HG02870 (cell line): ENCODE results near the gene IGHMBP2.

ENCODE experiments used
- ATAC-seq: cut with Tn5 transposase; IDR thresholded peaks from one replicate; pipeline ENCODE4 v1.9.1; 2021; ENCODE audit warnings: mild to moderate bottlenecking, moderate library complexity; ENCODE audit not compliant: unreplicated experiment

The IGHMBP2 gene

DNA sequence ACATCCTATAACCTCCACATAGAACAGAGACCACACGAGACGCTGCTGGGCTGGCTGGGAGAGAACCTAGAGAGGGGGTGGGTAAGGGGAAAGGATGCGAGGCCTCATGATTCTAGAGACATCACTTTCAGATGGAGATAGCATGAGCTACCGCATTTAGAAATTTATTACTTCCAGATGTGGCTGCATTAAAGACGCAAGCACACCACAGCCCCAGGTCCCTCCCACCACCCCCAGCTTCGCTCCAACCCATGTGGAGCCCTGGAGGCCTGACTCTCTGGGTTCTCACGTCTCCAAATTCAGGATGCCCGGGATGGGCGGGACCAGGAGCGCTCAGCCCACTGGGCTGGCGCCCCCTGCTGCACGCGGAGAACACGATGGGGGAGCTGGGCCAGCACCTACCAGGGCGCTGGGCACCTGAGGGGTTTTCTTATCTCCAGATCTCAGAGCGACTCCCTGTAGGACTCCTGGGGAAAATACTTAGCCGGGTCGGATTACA lies 13.7 kb upstream of the IGHMBP2 start:
- ATAC-seq: no peak

DNA sequence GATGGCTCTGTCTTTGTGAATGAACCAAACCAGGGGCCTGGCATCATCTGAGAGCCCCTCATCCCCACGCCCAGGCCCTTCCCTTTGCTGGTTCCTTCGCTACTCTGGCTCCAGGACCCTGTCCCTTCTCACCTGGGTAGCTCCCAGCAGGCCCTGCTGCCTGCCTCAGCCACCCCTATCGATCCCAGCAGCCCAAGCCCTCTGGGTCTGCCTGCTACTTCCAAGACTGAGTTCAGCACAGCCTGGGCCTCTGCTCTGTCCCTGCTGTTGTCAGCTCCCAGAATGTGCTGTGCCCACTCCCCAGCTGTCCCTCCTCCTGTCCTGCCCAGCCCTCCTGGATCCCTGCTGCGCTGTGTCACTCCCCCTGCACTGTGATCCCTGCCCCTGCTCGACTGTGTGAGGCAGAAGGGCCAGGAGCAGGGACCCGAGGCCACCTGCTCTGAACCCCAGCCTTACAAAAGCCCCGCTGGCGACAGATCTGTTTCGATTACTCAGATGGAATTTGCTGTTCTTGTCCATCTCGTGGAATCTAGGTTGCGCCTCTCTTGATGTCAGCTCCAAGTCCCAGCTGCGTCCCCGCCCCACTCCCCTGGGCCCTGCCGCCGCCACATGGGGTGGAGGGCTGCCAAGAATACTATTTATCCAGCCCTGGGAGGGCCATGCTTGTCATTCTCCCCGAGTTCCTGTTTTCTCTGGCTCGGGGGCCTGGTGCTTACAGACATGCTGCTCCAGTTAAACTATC lies 13.0 kb upstream of the IGHMBP2 start:
- no peak for ATAC-seq

DNA sequence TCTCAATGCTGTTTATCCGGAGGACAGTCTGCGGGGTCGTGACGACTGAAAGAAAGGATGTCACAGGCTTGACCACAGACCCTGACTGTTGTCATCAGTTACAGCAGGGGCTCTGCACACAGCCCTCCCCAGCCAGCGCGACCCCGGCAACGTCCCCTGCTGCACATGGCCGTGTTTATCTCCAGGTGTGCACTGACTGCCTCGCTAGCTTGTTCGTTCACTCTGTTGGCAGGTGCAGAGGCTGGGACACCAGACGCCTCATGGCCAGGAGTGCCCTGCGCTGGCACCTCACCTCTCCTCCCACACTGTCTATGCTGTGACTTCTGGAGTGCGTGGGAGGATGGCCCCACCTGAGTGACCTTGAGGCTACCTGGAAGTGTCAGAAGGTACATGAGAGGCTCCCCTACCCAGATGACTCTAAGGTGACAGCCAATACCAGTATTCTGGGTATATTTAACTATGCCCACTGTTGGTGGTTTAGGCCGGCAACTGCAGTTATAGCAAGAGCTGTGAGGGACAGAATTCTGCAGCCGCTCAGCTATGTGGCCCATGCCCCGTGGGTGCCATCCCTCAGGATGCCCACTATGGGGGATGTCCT lies 12.2 kb upstream of the IGHMBP2 start:
- no peak for ATAC-seq

DNA sequence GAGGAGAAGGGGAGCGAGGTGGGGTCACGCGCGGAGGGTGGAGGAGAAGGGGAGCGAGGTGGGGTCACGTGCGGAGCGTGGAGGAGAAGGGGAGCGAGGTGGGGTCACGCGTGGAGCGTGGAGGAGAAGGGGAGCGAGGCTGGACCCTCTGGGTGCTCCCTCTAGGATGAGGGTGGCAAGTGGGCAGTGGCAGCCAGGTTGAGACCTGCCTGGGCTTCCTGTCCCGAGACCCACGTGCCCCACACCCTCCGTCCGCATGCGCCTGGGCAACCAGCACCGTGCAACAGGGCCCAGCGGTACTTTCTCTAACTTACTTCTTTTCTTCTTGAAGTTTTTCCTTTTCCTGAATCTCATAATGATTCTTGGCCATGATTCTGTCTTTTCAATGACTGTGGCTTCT lies 11.1 kb upstream of the IGHMBP2 start:
- no peak for ATAC-seq

DNA sequence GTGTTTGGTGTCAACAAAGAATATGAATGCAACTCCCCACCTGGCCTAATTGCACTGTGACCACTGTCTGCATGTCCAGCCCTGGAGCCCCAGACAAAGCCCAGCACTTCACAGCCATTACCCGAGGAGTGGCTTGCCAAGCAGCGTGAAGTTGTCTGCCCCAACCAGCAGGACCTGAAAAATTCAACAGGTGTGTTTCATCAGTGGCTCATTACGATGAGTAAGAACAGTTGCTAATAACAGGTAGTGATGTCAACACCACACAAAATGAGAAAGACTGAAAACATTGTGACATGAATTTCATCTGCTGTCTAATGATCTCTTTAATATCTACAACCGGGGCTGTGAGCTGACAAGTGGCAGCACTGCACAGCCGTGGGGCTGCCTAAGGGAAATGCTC lies 10.4 kb upstream of the IGHMBP2 start:
- ATAC-seq: no peak

DNA sequence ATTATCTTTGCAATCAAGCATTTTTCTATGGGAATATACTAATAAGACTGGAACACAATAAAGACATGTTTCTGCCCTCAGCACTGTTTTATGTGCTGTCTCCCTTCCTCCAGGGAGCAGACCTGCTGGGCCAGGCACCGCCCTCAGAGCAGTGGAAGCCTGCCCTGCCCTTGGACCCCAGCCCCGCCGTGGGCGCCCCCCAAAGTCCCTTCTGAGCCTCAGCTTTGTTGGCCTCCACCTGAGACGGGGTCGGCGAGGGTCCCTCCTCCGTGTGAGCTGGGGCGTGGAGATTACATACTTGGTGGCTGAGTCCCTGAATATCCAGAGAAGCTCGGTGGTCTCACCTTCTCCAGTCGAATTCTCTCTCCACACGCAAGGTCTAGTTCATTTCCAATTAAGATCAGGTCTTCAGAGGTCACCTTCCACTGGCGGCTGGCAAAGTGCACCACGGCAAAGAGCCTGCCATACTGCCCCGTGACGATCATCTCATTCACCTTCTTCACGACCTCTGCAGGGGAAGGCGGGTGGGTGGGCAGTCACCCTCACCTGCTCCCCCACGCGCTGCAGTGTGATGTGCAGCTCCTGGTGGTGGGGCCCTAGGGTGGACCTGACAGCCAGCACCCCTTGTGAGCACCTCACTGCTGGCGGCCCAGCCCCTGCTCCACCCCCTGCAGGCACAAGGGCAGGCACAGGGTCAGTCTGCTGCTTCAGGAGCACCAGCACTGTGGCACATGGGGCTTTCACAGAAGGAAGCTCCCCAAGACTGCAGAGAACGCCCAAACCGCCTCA lies 7.3 kb upstream of the IGHMBP2 start:
- no peak for ATAC-seq

DNA sequence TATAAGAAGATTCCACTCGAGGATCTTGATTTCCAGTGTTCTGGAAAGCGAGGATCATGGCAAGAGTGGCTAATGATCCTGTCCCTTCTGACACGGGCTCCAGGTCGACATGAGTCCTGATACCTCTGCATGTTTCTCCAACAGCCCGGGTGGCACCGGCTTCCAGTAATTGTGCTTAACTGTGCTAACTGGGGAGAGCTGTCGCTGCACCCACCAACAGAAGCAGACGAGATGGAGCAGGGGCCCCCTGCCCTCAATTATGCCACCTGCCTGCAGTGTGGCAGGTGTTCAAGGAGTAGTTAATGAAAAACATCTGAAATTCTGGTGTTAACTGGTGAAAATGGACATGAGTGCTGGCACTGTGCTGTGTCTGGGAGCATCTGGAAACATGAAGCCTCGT lies 6.2 kb upstream of the IGHMBP2 start:
- no peak for ATAC-seq

DNA sequence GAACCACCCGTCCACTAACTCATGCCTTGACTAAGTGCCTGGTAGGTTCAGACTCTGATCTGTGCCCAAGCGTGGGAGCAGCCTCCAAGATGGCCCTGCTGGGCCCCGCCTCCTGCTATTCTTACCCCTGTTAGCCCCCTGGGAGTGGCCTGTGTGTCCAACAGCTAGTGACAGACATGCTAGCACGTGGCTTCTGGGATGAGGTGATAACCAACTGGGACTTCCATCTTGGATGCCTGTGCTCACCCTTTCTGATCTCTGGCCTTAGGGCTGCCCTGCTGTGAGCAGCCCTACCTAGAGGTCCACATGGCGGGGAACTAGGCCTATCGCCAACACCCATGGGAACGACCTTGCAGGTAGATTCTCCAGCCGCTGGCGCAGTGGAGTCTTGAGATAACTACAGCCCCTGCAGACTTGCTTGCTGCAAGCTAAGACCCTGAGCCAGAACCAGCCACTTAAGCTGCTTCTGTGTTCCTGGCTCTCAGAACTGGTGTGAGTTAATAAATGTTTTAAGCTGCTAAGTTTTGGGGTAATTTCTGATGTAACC lies 2.8 kb upstream of the IGHMBP2 start:
- ATAC-seq: no peak

DNA sequence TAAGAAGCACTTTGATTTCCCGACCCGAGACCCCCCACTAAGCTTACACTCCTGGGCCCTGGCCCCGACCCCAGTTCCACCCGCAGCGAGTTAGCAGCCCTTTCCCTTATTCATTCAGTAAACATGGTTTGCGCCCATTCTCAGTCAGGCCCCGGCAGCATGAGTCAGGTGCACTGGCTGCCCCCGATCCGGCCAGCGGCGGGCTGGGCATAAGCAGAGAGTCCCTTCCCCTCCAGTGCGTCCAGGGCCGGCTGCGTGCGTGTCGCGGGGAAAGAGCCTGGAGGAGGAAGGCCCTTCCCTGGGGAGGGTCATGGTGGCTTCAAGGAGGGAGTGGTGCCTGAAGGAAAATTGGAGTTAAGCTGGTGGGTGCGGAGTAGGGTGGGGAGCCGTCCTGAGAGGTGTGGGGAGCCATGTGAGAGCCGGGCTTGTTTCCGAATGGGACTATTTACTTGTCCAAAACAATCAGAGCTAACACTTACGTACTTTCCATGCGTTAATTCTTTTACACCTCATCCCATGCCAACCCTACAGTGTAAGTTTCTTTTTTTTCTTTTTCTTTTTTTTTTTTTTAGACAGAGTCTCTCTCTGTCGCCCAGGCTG lies 657 bp downstream of the IGHMBP2 start:
- no peak for ATAC-seq

DNA sequence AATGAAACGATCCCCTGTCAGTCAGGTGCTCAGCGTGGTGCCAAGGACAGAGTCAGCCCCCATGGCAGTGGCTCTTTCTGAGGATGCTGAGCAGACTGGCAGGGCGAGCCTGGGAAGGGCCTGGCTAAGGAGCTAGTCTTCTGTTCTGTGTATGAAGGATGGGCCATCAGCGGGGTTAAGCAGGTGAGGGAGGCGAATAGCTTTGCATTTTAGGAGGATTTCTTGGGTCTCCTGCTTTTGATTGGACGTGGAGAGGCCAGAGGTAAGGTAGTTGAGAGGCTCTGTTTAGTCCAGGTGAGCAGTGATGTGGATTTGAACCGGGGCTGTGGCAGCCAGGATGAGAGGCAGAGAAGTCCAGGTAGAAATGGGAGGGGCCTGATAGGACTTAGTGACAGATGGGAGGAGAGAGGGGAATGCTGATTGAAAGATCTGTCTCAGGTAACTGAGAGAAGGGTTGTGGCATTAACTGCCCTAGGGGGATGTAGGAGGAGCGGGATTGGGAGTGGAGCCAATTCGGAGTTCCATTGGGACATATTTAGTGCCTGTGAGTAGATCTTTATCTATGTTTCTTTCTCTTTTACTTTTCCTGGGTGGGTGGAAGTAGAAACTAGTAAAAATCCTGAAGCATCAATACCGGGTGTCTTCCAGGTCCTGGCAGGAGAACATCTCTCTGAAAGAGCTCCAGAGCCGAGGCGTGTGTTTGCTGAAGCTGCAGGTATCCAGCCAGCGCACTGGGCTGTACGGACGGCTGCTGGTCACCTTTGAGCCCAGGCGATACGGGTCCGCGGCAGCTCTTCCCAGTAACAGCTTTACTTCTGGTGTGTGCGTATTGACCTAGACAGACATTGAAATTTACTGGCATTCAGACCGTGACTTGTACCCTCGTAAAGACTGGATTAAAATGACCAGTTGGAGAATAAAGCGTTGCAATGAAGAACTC lies 2.0 kb downstream of the IGHMBP2 start:
- ATAC-seq: no peak

DNA sequence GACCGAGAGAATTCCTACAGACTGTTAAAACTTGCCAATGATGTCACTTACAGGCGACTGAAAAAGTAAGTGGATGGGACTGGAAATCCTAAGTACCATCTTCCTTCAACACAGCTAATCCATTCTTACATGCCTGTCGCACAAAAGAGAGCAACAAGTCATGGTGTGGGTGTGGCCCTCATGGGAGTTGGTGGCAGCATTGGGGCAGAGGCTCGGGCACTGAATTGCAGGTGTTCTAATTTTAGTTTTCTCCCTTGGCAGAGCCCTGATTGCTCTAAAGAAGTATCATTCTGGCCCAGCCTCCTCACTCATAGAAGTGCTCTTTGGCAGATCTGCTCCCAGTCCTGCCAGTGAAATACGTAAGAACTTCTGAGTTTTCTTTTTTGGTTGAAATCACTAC lies 4.6 kb downstream of the IGHMBP2 start:
- no peak for ATAC-seq

DNA sequence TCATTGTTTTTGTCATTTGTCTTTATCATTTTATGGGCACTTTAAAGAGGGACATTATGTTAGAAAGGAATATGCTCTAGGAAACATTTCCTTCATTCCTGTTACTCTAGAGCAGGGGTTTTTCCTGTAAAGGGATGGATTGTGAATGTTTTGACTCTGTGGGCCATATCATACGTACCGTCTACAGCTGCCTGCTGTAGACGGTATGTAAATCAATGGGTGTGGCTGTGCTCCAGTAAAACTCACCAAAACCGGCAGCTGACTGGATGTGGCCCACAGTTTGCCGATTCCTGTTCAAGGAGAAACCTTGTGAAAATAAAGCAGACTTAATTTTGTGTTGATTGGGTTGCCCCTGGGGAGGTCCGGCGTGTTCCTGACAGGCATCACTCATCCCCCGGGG lies 7.3 kb downstream of the IGHMBP2 start:
- no peak for ATAC-seq

DNA sequence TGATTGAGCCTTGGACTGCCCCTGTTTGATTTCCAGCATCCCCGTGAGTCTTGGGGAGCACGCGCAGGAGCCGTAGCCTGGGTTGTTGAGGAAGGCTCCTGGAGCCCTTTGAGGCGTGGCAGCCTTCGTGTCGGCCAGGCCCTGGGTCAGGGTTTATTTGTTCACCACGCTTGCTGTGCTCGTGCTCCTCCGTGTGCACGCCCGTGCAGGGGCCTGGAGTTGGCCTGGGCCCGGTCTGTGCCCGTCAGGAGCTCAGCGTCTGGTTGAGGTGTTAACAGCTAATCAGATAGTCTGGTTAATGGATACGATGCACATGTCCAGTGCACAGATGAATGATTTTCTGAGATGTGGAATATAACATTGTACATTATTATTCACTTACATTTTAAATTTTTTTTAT lies 8.0 kb downstream of the IGHMBP2 start:
- ATAC-seq: no peak

DNA sequence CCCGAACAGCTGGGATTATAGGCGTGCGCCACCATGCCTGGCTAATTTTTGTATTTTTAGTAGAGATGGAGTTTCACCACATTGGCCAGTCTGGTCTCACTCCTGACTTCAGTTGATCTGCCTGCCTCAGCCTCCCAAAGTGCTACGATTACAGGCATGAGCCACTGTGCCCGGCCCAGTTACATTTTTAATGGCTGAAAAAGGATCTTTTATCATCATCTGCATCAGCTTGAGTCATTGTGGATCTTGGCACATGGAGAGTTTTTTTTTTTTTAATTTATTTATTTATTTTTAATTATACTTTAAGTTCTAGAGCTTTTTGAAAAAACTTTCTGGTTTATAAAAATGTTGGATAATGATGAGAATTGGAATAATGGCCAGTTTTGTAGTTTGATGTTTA lies 8.6 kb downstream of the IGHMBP2 start:
- ATAC-seq: no peak

DNA sequence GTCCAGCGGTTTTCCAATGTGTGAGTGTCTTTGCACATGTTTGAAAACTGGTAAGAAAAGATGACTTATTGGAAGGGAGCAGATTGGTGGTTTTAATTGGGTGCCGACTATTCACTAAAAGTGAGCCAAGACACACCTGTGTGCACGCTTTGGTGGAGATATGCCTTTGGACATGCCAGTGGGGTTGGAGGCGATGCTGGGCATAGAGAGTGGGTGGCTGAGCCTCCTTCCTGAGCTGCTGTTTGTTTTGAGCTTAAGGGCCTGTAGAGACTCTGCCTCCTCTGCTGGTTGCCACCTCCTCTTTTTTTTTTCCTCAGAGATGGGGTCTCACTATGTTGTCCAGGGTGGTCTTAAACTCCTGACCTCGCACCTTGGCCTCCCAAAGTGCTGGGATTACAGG lies 9.5 kb downstream of the IGHMBP2 start:
- ATAC-seq: no peak

DNA sequence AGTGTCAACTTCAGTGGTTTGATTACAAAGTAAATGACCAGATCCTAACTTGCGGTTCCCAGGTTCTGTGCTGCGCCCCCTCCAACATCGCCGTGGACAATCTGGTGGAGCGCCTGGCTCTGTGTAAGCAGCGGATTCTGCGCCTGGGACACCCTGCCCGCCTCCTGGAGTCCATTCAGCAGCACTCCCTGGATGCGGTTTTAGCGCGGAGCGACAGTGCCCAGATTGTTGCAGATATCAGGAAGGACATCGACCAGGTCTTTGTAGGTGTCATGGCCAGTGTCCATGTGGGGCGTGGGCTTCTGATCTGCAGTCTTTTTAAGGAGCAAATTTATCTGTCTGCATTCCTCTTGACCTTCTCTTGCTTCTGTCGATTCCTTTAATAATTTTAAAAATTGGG lies 11.1 kb downstream of the IGHMBP2 start:
- ATAC-seq: no peak

DNA sequence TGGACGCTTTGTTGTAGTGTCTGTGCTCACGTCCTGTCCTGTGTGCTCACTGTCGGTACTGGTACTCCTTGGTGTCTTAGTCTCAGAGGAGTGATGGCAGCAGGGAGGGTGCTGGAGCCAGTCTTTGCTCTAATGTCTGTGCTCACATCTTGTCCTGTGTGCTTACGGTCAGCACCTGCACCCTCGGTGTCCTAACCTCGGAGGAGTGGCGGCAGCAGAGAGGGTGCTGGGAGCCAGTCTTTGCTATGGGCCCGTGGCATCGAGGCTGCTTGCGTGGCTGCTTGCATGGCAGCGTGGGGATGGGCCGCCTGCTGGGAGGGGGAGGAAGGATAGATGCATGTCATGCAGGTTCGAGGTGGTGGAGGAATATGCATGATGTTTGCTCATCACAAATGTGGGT lies 12.7 kb downstream of the IGHMBP2 start:
- ATAC-seq: no peak

DNA sequence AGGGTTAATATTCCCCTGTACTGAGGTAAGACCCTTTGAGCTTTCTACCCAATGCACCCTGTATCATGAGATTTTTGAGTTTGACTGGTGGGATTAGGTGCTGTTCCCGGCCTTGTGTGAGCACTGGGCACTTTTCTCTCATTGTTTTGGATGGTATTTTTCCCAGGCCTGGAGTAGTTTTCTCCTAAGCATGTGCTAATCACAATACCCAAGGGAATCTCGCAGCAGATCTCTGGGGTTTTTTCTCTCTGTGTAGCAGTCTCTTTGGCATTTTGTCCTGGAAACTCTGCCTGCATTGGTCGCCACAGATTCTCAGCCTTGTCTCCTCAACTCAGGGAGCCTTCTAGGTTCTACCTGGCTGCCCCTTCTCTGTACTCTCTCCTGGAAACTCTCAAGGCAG lies 19.9 kb downstream of the IGHMBP2 start:
- ATAC-seq: no peak

DNA sequence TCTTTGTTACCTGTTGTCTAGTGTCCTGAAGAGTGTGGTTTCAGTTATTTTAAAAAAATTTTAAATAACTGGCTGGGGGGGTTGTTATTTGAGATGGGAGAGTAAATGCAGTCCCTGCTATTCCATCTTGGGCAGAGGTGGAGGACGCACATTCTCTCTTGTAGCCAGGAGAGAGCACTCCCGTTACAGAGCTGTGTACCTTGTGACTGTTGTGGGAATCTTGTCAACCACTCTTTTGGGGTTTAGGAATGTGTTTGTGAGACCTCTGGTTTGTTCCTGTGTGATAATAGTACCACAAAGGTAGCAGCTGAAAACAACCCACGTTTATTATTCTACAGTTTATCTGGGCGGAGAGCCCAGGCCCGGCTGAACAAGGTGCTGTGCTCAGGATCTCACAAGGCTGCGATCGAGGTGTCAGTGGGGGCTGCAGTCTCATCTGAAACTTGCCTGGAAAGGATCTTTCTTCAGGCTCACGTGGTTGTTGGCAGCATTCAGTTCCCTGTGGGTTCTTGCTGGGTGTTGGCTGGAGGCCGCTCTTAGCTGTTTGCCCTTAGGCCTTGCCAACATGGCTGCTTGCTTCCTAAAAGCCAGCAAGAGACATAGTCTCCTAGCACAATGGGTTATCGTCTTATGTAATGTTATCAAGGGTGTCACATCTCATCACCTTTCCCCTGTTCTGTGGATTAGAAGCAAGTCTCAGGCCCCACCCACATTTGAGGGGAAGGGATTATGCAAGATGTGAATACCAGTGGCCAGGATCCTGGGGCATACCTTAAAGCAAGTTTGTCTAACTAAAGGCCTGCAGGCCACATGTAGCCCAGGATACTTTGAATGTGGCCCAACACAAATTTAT lies 20.6 kb downstream of the IGHMBP2 start:
- ATAC-seq: no peak
